H1 (cell line): Measurements from ENCODE around the gene ZSWIM7. TPM values are rescaled to one million over a fixed set of nuclear protein-coding genes. Genes with fewer than 3 reads are reported as not detected.

Experiments
- CTCF ChIA-PET: fragments of 300-600 bp; sonication (Branson Sonifier 250); formaldehyde crosslinking; loops from one replicate; lab custom pipeline; 2021; ENCODE audit not compliant: partially characterized antibody; lab: Charles Lee
- POLR2A ChIA-PET: fragments of 300-600 bp; sonication (Branson Sonifier 250); formaldehyde crosslinking; loops from one replicate; lab custom pipeline; 2021; ENCODE audit warnings: inconsistent platforms; ENCODE audit not compliant: partially characterized antibody; lab: Charles Lee
- DNase-seq, 2 experiments: peaks; one replicate each; pipeline versions ENCODE4 v3.0.0 to v3.0.0-alpha.2; 2010 to 2022; ENCODE audit warnings: low spot score in 2 of 2, low read depth in 1 of 2, mixed read lengths in 1 of 2
- FAIRE-seq: peaks from 2 replicates; lab custom pipeline; 2011; peaks lifted over from hg19 to GRCh38; lab: Jason Lieb, UNC
- H2AFZ ChIP-seq: 2 replicates; pipeline ENCODE4 v1.8.1; 2012; ENCODE audit warnings: low read length, inconsistent platforms
- H2AK5ac ChIP-seq: 2 replicates; pipeline ENCODE4 v1.6.1; 2013; ENCODE audit warnings: low read depth, low read length
- H2BK120ac ChIP-seq: replicated peaks from 2 replicates; pipeline ENCODE3; 2013; ENCODE audit warnings: low read depth, low read length, inconsistent platforms
- H2BK12ac ChIP-seq: 2 replicates; pipeline ENCODE4 v1.6.1; 2013; ENCODE audit warnings: low read depth, low read length
- H2BK15ac ChIP-seq: 2 replicates; pipeline ENCODE4 v1.6.1; 2013; ENCODE audit warnings: low read length
- H2BK20ac ChIP-seq: 2 replicates; pipeline ENCODE4 v1.6.1; 2013; ENCODE audit warnings: low read length
- H2BK5ac ChIP-seq: 2 replicates; pipeline ENCODE4 v1.6.1; 2013; ENCODE audit warnings: low read depth, low read length
- H3K14ac ChIP-seq: 2 replicates; pipeline ENCODE4 v1.6.1; 2013; ENCODE audit warnings: inconsistent platforms; ENCODE audit not compliant: insufficient read length
- H3K18ac ChIP-seq: 2 replicates; pipeline ENCODE4 v1.6.1; 2013; ENCODE audit warnings: low read length; ENCODE audit errors: extremely low read depth
- H3K23ac ChIP-seq: 2 replicates; pipeline ENCODE4 v1.6.1; 2013; ENCODE audit warnings: inconsistent platforms; ENCODE audit not compliant: insufficient read length
- H3K23me2 ChIP-seq: 2 replicates; pipeline ENCODE4 v1.6.1; 2013; ENCODE audit warnings: low read depth, low read length
- H3K27ac ChIP-seq: 2 replicates; pipeline ENCODE4 v1.6.1; 2011; ENCODE audit warnings: low read depth, low read length, inconsistent platforms
- H3K27me3 ChIP-seq, 4 experiments: replicated peaks in 1 of 4; 1 replicate in 1 of 4; 2 replicates in 3 of 4; pipeline versions ENCODE4 v1.6.1 to v1.8.1; 2011 to 2013; ENCODE audit warnings: low read length in 3 of 4, mild to moderate bottlenecking in 3 of 4, inconsistent platforms in 2 of 4, mixed read lengths in 2 of 4, moderate library complexity in 1 of 4; ENCODE audit not compliant: control insufficient read depth in 3 of 4, insufficient read depth in 3 of 4; ENCODE audit errors: extremely low read depth in 1 of 4
- H3K36me3 ChIP-seq, 4 experiments: 2 replicates each; pipeline versions ENCODE4 v1.6.1 to v1.8.1; 2011 to 2013; ENCODE audit warnings: mild to moderate bottlenecking in 4 of 4, low read length in 3 of 4, moderate library complexity in 2 of 4, control low read depth in 1 of 4, inconsistent platforms in 1 of 4; ENCODE audit not compliant: insufficient read depth in 4 of 4, control insufficient read depth in 2 of 4
- H3K4ac ChIP-seq: replicated peaks from 2 replicates; pipeline ENCODE3; 2013; ENCODE audit warnings: low read length, low read depth, mixed read lengths, inconsistent platforms; ENCODE audit not compliant: insufficient read length
- H3K4me1 ChIP-seq, 4 experiments: replicated peaks in 1 of 4; 1 replicate in 1 of 4; 2 replicates in 3 of 4; pipeline versions ENCODE4 v1.6.1 to v1.8.1; 2011 to 2013; ENCODE audit warnings: low read length in 3 of 4, inconsistent platforms in 2 of 4, mixed read lengths in 1 of 4; ENCODE audit not compliant: insufficient read depth in 4 of 4, control insufficient read depth in 3 of 4
- H3K4me2 ChIP-seq, 2 experiments: 2 replicates each; pipeline versions ENCODE4 v1.6.1 to v1.8.1; 2011 to 2013; ENCODE audit warnings: low read depth in 2 of 2, low read length in 2 of 2, control low read depth in 1 of 2, inconsistent platforms in 1 of 2, mild to moderate bottlenecking in 1 of 2; ENCODE audit not compliant: insufficient read depth in 1 of 2
- H3K4me3 ChIP-seq, 4 experiments: fragments of 200-600, 300-600 bp in 1 of 4; sonication (generic), shearing (Covaris generic), sonication (Bioruptor Twin) in 1 of 4; 2 replicates each; pipeline versions ENCODE4 v1.5.1 to v1.8.1; 2011 to 2016; ENCODE audit warnings: low read length in 4 of 4, low read depth in 3 of 4, control low read depth in 2 of 4, inconsistent platforms in 2 of 4, mild to moderate bottlenecking in 2 of 4, mixed read lengths in 1 of 4, moderate library complexity in 1 of 4; ENCODE audit not compliant: insufficient read depth in 2 of 4; ENCODE audit errors: extremely low read depth in 1 of 4
- H3K56ac ChIP-seq: replicated peaks from 2 replicates; pipeline ENCODE3; 2013; ENCODE audit warnings: low read depth, mild to moderate bottlenecking, mixed read lengths, low read length, inconsistent platforms; ENCODE audit not compliant: insufficient read length
- H3K79me1 ChIP-seq: 2 replicates; pipeline ENCODE4 v1.6.1; 2013; ENCODE audit warnings: low read depth, low read length, control low read depth
- H3K79me2 ChIP-seq, 2 experiments: 2 replicates each; pipeline versions ENCODE4 v1.6.1 to v1.8.1; 2012 to 2013; ENCODE audit warnings: low read length in 2 of 2, mild to moderate bottlenecking in 2 of 2, inconsistent platforms in 1 of 2; ENCODE audit not compliant: insufficient read depth in 2 of 2, control insufficient read depth in 1 of 2
- H3K9ac ChIP-seq, 4 experiments: replicated peaks in 1 of 4; 1 replicate in 1 of 4; 2 replicates in 3 of 4; pipeline versions ENCODE4 v1.6.1 to v1.8.1; 2011 to 2013; ENCODE audit warnings: low read depth in 3 of 4, low read length in 3 of 4, control low read depth in 2 of 4, mild to moderate bottlenecking in 2 of 4, moderate library complexity in 2 of 4, inconsistent platforms in 1 of 4; ENCODE audit errors: extremely low read depth in 1 of 4
- H3K9me3 ChIP-seq, 2 experiments: 2 replicates each; pipeline versions ENCODE4 v1.6.1 to v1.8.1; 2012 to 2013; ENCODE audit warnings: mild to moderate bottlenecking in 2 of 2, moderate library complexity in 2 of 2, control low read depth in 1 of 2, inconsistent platforms in 1 of 2, low read depth in 1 of 2, low read length in 1 of 2, mixed read lengths in 1 of 2; ENCODE audit not compliant: insufficient read depth in 2 of 2
- H4K20me1 ChIP-seq, 2 experiments: replicated peaks in 1 of 2; 2 replicates each; pipeline versions ENCODE3 to v1.8.1; 2011 to 2013; ENCODE audit warnings: inconsistent platforms in 2 of 2, low read length in 2 of 2, mild to moderate bottlenecking in 1 of 2; ENCODE audit not compliant: insufficient read depth in 2 of 2, control insufficient read depth in 1 of 2
- H4K5ac ChIP-seq: 2 replicates; pipeline ENCODE4 v1.6.1; 2013; ENCODE audit warnings: low read length, low read depth, mixed read lengths, inconsistent platforms; ENCODE audit not compliant: insufficient read length
- H4K8ac ChIP-seq: 2 replicates; pipeline ENCODE4 v1.8.0; 2013; ENCODE audit warnings: mild to moderate bottlenecking, moderate library complexity, low read length, inconsistent platforms; ENCODE audit not compliant: insufficient read depth; ENCODE audit errors: extremely low read depth
- H4K91ac ChIP-seq: replicated peaks from 2 replicates; pipeline ENCODE3; 2013; ENCODE audit warnings: low read length, mixed read lengths, inconsistent platforms; ENCODE audit not compliant: insufficient read length
- ASH2L ChIP-seq: fragments of 200-600, 300-600 bp; sonication (generic); IDR thresholded peaks from one replicate; pipeline ENCODE4 v1.7.1; 2017; ENCODE audit warnings: low read length
- CHD1 ChIP-seq: IDR thresholded peaks from 2 replicates; pipeline ENCODE4 v1.6.1; 2012; ENCODE audit warnings: low read depth, low read length, improper control_type of control experiment
- CHD2 ChIP-seq: IDR thresholded peaks from 2 replicates; pipeline ENCODE4 v1.6.1; 2012; ENCODE audit warnings: low read length, improper control_type of control experiment
- GTF2F1 ChIP-seq: IDR thresholded peaks from 2 replicates; pipeline ENCODE4 v1.6.1; 2012; ENCODE audit warnings: low read depth, low read length, improper control_type of control experiment, borderline replicate concordance
- NRF1 ChIP-seq: IDR thresholded peaks from 2 replicates; pipeline ENCODE4 v1.6.1; 2011; ENCODE audit warnings: mild to moderate bottlenecking, low read depth, low read length, improper control_type of control experiment
- POLR2AphosphoS5 ChIP-seq: IDR thresholded peaks from 2 replicates; pipeline ENCODE4 v1.6.1; 2011; ENCODE audit warnings: low read depth, low read length
- RFX5 ChIP-seq: IDR thresholded peaks from 2 replicates; pipeline ENCODE4 v1.6.1; 2011; ENCODE audit warnings: low read depth, low read length, improper control_type of control experiment, borderline replicate concordance
- RNF2 ChIP-seq: fragments of 200-900, 300-1000 bp; sonication (generic); IDR thresholded peaks from 2 replicates; pipeline ENCODE4 v1.7.1; 2016; ENCODE audit warnings: borderline replicate concordance, low read depth, mild to moderate bottlenecking, antibody characterized with exemption, low read length; ENCODE audit not compliant: poor library complexity, severe bottlenecking; ENCODE audit errors: missing control alignments
- TAF7 ChIP-seq: optimal IDR thresholded peaks from 2 replicates; pipeline ENCODE3; 2011; ENCODE audit warnings: low read depth, mild to moderate bottlenecking, inconsistent platforms, low read length, moderate library complexity, borderline replicate concordance
- TCF12 ChIP-seq: IDR thresholded peaks from 2 replicates; pipeline ENCODE4 v1.6.1; 2011; ENCODE audit warnings: low read depth, mild to moderate bottlenecking, low read length
- ZNF274 ChIP-seq: IDR thresholded peaks from 2 replicates; pipeline ENCODE4 v1.7.0; 2012; ENCODE audit warnings: low read length, borderline replicate concordance; ENCODE audit errors: extremely low read depth
- WGBS, 2 experiments: shearing (Covaris generic) in 1 of 2; methylation state at CpG; one replicate each; pipeline versions ENCODE4 v1.1.6 to v1.1.7; 2013 to 2015; ENCODE audit warnings: low lambda C conversion rate in 2 of 2, mixed read lengths in 2 of 2, inconsistent platforms in 1 of 2, low coverage in 1 of 2, missing lambda C conversion rate in 1 of 2; ENCODE audit not compliant: insufficient replicate concordance in 2 of 2, insufficient coverage in 1 of 2, insufficient read length in 1 of 2; ENCODE audit errors: extremely low coverage in 1 of 2, missing lambda C conversion rate in 1 of 2; 5-methylcytosine and 5-hydroxymethylcytosine counted together
- polyA plus RNA-seq, 7 experiments: library from polyadenylated mRNA; depleted of rRNA in 3 of 7; stranded (reverse) in 5 of 7; unstranded in 2 of 7; fragments of >200 nt in 5 of 7; fragments of 200-250 nt in 2 of 7; gene quantifications; 1 replicate in 5 of 7; 2 replicates in 1 of 7; 4 replicates in 1 of 7; pipeline versions ENCODE4 v1.2.1 to v1.2.3, GENCODE V29; 2011 to 2013; ENCODE audit warnings: missing spikeins in 2 of 7, mixed read lengths in 2 of 7
- total RNA-seq: library from RNA; stranded (reverse); fragmentation: NEBNext Ultra II Directional; extraction: Animal tissue kit (Norgen Biotek cat#: 25700); gene quantifications from 2 replicates; pipeline ENCODE4 v1.2.1, GENCODE V29; 2021
- TF ChIP-seq, protein P1 (sequence below): IDR thresholded peaks from 2 replicates; pipeline ENCODE4 v1.6.1; 2012; ENCODE audit warnings: low read length, inconsistent platforms

The ZSWIM7 gene
- total and polyA plus RNA-seq, 2 of the 8 experiments (the other 6 are each of a cell fraction or from before 2014, with no cell fraction given), result 39.3 to 57.7 TPM

DNA sequence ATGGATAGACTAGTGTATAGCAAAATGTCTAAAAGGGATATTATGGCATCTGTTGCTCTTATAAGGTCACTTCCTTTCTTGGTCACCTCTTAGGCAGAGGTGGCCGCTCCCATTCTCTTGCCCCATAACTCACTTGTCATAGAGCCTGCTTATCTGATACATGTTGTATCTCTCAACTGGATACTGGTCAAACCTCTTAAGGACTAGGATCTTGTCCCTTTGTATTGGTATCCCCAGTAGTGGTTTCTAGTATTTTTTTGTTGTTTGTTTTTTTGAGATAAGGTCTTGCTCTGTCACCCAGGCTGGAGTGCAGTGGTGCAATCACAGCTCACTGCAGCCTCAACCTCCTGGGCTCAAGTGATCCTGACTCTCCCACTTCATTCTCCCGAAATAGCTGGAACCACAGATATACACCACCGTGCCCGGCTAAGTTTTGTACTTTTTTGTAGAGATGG, 27.0 kb downstream of the ZSWIM7 start:
- H2BK12ac ChIP-seq, result no peak overlapping the region
- no peak overlapping the region for H4K91ac ChIP-seq
- H3K4me1 ChIP-seq, result peaks cover 2 to 14% (median 8%) of the 10 kb centered on the region in 4 experiments; a peak in 5 of 7 replicates
- H3K4me2 ChIP-seq, result no peak overlapping the region
- H3K23me2 ChIP-seq, result no peaks in the 10 kb centered on the region
- no peak for FAIRE-seq
- no peak overlapping the region for H2BK120ac ChIP-seq
- H3K27me3 ChIP-seq, result no peaks in the 10 kb centered on the region
- ChIA-PET CTCF (no interaction called here), POLR2A (no interaction called here)
- H2BK20ac ChIP-seq, result no peak overlapping the region
- H3K14ac ChIP-seq, result no peak overlapping the region
- no peak overlapping the region for H3K18ac ChIP-seq
- no peak overlapping the region for H2BK15ac ChIP-seq
- H3K4me3 ChIP-seq, result no peak overlapping the region
- DNase-seq, result no peak
- no peak overlapping the region for H3K9ac ChIP-seq
- H2BK5ac ChIP-seq, result no peak overlapping the region
- H4K20me1 ChIP-seq, result peaks cover 0 to 2% of the 10 kb centered on the region in 2 experiments
- H3K79me1 ChIP-seq, result 0 out of 2 replicates have a peak, but pooled peaks cover 3% of the 10 kb centered on the region
- no peak overlapping the region for H4K5ac ChIP-seq
- H3K23ac ChIP-seq, result no peak overlapping the region
- H3K79me2 ChIP-seq, result no peaks in the 10 kb centered on the region
- H3K56ac ChIP-seq, result no peak overlapping the region
- no peaks in the 10 kb centered on the region for H3K9me3 ChIP-seq
- no peak overlapping the region for H3K27ac ChIP-seq
- H2AK5ac ChIP-seq, result no peak overlapping the region
- H2AFZ ChIP-seq, result no peak overlapping the region
- H3K36me3 ChIP-seq, result peaks cover 0 to 9% (median 5%) of the 10 kb centered on the region in 4 experiments; a peak in 4 of 8 replicates
- no peak overlapping the region for H4K8ac ChIP-seq
- 94% methylated on average over 4 of the region's 4 CpGs; no CpG with 5 or more reads in 1 of the 2 experiments for whole genome bisulfite sequencing, 2 experiments
- H3K4ac ChIP-seq, result no peak overlapping the region
- TF ChIP-seq TAF7 (no peak), GTF2F1 (no peak), ASH2L (no peak), NRF1 (no peak), RFX5 (no peak), CHD2 (no peak), RNF2 (no peak), ZNF274 (no peak), TCF12 (no peak), CHD1 (no peak), POLR2AphosphoS5 (no peak)
- TF ChIP-seq, protein P1, sequence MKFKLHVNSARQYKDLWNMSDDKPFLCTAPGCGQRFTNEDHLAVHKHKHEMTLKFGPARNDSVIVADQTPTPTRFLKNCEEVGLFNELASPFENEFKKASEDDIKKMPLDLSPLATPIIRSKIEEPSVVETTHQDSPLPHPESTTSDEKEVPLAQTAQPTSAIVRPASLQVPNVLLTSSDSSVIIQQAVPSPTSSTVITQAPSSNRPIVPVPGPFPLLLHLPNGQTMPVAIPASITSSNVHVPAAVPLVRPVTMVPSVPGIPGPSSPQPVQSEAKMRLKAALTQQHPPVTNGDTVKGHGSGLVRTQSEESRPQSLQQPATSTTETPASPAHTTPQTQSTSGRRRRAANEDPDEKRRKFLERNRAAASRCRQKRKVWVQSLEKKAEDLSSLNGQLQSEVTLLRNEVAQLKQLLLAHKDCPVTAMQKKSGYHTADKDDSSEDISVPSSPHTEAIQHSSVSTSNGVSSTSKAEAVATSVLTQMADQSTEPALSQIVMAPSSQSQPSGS, result no peak
